Measurements from ENCODE around the gene TGFB3.
"Not testable (repeated sequence)": the region's sequence is repeated elsewhere in the genome, so short reads cannot be mapped to it uniquely, and the experiment has no call there.

The TGFB3 gene

GRCh38 chr14:75960231-75960630 lies 21.6 kb downstream of the TGFB3 start:
- peak; percentile 57 for DNase-seq (ENCODE audit: low read depth)

DNA sequence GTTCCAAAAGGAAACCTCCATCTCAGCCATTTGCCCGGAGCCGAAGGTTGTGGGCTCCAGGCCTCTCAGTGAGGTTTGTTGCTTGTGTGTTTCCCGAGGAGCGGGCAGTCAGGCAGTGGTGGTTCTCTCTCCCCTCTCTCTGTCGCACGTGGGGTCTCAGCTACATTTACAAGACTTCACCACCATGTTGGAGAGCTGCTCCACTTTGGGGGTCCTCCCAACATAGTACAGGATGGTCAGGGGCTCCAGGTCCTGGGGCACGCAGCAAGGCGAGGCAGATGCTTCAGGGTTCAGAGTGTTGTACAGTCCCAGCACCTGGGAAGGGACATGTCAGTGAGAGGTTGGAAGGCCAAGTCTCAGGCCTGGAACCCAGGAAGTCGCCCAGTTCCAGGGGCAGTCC lies 22.8 kb downstream of the TGFB3 start:
- DNase-seq (ENCODE audit: low read depth): no peak

GRCh38 chr14:75952489-75952888 lies 29.3 kb downstream of the TGFB3 start:
- DNase-seq (ENCODE audit: low read depth): no peak

- DNase-seq (ENCODE audit: low read depth): no peak
These were observed 35.0 kb downstream of the TGFB3 start for GRCh38 chr14:75946785-75947184.

GRCh38 chr14:75944607-75945241 lies 37.1 kb downstream of the TGFB3 start:
- no peak for DNase-seq (ENCODE audit: low read depth)

DNA sequence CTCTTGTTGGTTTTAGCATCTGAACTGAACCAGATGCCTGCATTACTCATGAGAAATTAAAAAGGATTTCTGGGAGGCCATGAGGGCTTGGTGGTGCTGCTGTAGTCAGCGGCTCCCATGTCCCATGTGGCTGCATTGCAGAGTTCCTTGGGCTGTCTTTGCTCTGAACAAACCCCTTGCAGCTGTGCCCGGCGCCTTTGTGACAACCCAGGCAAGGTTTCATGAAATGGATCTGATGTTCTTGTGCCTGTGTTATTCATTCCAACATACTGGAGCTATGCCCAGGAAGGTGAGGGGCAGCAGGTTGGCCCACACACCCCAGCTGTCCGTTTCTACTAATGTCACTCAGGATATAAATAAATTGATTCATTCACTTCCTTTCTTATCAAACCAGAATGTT lies 40.8 kb downstream of the TGFB3 start:
- DNase-seq (ENCODE audit: low read depth): peak; percentile 11

GRCh38 chr14:75939200-75939599 lies 42.6 kb downstream of the TGFB3 start:
- DNase-seq (ENCODE audit: low read depth): peak; percentile 6

DNA sequence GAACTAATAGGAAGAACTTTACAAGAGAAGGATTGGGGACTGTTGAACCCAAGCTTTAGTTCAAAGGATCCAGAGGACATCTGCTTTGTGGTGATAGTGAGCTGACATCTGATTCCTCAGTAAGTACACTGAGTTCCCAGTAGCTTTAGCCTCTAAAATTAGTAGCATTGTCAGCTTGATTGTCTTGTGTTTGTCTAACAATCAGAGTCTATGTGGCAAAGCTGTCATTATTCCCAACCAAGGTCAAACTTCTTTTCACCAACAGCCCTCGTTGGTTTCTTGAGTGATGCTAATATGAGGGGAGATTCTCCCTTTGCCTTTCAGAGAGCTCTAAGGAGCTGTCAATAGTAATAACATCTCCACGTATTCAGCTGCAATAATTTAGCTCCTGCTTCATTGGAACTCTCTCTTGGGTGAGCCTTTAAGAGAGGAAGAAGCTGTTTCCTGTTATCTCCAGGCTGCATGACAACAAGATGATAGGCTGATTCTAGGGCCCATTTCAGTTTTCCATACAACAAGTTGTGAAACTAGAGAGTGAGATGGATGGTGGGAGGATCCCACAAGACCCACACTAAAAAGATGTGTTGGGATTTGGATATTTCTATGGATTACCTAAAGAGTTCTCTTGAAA lies 46.7 kb downstream of the TGFB3 start:
- no peak for DNase-seq (ENCODE audit: low read depth)

DNA sequence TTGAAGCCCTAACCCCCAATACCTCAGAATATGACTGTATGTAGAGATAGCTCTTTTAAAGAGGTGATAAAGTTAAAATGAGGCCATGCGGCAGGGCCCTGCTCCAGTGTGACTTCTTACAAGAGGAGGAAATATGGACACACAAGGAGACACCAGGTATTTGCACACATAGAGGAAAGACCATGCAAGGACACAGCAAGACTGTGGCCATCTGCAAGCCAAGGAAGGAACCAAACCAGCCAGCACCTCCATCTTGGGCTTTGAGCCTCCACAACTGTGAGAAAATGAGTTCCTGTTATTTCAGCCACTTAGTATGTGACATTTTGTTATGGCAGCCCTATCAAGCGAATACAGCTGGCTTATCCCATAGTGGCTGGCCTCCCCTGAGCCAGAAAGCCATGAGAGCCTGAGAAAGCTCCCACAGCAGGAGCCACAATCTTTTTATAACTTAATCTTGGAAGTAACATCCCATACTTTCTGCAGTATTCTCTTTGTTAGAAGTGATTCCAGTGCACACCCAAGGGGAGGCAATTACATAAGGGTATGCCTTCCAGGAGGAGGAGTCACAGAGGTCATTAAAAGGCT lies 48.0 kb downstream of the TGFB3 start:
- DNase-seq (ENCODE audit: low read depth): no peak

- no peak for DNase-seq (ENCODE audit: low read depth)
These were observed 53.1 kb downstream of the TGFB3 start for GRCh38 chr14:75928690-75929181.

DNA sequence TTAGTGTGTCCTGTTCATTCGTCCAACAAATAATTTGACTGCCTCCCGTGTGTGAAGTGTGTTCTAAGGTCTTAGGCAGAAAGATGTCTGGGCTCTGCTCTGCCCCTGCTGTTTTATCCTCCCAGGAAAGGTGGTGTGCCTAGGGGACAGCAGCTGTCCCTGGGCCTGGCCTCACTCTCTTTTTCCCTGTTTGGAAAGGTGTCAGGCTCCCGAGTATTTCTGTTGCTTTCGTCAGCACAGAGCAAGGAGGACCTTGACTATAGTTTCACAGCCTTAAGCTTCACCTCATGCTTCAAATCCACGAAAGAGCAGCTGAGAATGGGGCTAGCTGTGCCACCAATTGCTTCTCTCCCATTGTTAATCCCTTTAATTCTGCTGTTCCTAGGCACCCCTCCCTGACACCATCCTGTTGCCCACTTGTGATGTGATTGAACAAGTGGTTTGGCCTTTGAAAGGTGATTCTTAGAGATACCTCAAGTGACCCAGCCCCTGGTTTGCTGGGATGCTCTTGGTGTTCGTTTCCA lies 54.2 kb downstream of the TGFB3 start:
- no peak for DNase-seq (ENCODE audit: low read depth)

DNA sequence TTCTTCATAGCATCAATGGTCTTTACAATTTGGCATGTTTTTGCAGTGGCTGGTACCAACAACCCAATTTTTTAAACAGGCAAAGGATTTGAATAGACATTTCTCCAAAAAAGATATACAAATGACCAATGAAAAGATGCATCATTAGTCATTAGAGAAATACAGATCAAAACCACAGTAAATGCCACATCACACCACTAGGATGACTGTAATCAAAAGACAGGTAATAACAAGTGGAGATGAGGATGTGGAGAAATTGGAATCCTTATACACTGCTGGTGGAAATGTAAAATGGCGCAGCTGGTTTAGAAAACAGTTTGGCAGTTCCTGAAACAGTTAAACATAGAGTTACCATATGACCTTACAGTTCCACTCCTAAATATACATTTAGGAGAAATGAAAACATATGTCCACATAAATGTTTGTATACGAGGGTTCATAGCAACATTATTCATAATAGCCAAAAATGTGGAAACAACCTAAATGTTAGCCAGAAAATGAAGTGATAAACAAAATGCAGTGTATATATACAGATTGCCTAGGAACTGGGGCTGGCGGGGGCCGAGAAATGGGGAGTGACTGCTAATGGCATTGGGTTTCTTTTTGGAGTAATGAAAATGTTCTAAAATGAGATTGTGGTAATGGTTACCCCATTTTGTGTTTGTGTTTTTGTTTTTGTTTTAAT lies 55.2 kb downstream of the TGFB3 start:
- DNase-seq (ENCODE audit: low read depth): no peak

DNA sequence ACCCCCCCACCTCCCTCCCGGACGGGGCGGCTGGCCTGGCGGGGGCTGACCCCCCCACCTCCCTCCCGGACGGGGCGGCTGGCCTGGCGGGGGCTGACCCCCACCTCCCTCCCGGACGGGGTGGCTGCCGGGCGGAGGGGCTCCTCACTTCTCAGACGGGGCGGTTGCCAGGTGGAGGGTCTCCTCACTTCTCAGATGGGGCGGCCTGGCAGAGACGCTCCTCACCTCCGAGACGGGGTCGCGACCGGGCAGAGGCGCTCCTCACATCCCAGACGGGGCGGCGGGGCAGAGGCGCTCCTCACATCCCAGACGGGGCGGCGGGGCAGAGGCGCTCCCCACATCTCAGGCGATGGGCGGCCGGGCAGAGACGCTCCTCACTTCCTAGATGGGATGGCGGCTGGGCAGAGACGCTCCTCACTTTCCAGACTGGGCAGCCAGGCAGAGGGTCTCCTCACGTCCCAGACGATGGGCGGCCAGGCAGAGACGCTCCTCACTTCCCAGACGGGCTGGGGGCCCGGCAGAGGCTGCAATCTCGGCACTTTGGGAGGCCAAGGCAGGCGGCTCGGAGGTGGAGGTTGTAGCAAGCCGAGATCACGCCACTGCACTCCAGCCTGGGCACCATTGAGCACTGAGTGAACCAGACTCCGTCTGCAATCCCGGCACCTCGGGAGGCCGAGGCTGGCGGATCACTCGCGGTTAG lies 56.5 kb downstream of the TGFB3 start:
- not testable (repeated sequence) for DNase-seq (ENCODE audit: low read depth)

DNA sequence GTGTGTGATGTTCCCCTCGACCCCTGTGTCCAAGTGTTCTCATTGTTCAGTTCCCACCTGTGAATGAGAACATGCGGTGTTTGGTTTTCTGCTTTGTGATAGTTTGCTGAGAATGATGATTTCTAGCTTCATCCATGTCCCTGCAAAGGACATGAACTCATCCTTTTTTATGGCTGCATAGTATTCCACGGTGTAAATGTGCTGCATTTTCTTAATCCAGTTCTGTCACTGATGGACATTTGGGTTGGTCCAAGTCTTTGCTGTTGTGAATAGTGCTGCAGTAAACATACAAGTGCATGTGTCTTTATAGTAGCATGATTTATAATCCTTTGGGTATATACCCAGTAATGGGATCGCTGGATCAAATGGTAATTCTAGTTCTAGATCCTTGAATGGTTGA lies 61.4 kb downstream of the TGFB3 start:
- DNase-seq (ENCODE audit: low read depth): not testable (repeated sequence)

GRCh38 chr14:75917946-75918335 lies 63.9 kb downstream of the TGFB3 start:
- DNase-seq (ENCODE audit: low read depth): no peak

DNA sequence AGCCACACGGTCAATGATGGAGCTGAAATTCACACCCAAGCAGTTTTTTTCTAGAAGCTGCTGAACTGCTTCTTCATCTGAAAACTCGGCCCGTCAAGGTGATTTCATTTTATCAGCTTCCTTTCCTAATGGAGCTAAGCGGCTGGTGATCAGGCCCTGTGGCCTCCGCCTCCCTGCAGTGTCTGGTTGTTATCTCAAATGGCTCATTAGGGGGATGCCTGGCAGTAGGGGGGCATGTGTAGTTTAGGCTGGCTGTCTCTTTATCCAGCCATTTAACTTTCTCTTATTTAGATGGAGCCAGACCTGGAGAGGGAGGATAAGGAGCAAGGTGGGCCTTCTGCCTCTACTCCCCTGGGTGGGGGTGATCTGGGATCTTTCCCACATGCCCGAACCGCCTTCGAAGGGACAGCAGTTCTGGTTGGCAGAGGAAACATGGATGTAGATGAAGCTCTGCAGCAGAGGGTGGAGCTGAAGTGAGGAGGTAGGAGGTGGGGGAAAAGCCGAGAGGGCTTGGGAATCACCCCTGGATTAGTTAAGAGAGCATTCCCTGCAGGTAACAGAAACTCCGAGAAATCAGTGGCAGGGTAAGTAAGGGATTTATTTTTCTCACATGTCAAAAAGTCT lies 64.4 kb downstream of the TGFB3 start:
- no peak for DNase-seq (ENCODE audit: low read depth)

- no peak for DNase-seq (ENCODE audit: low read depth)
These were observed 66.8 kb downstream of the TGFB3 start for GRCh38 chr14:75915045-75915444.

GRCh38 chr14:75913183-75913582 lies 68.6 kb downstream of the TGFB3 start:
- no peak for DNase-seq (ENCODE audit: low read depth)

GRCh38 chr14:75911883-75912282 lies 69.9 kb downstream of the TGFB3 start:
- no peak for DNase-seq (ENCODE audit: low read depth)

DNA sequence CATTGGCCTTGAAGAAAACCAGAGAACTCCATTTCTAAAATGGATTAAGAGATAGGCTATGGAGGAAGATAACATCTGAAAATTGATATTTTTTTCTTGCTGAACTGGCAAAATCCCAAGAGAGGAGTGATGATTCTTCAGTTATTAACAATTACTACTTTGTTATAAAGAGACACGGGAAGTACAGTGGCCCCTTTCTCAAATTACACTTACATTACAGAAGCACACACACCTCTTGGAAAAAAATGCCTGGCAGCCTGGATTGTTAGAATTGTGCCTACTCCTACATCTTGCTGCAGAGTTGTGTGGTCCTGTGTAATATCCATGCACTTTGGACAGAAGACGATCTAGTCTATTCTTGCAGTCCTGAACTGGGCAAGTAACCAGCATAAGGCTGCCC lies 71.7 kb downstream of the TGFB3 start:
- DNase-seq (ENCODE audit: low read depth): no peak

- DNase-seq (ENCODE audit: low read depth): no peak
These were observed 72.2 kb downstream of the TGFB3 start for GRCh38 chr14:75909630-75910029.
